SK-N-SH (cell line): ENCODE measurements around the gene SEC24D. TPM values are rescaled to one million over a fixed set of nuclear protein-coding genes. Genes with fewer than 3 reads are reported as not detected.
A peak's percentile ranks its signal among the peaks of the same experiment; 100 is the strongest.

Source experiments
- CTCF ChIA-PET: fragments of 300-600, 350-600 bp; formaldehyde crosslinking; extraction: SDS; loops from one replicate; lab custom pipeline; 2021; lab: Yijun Ruan, JAX
- POLR2A ChIA-PET: fragments of 350-600 bp; sonication (Branson Sonifier 250); formaldehyde crosslinking; extraction: SDS; loops from one replicate; lab custom pipeline; 2020; ENCODE audit warnings: antibody characterized with exemption, inconsistent platforms; lab: Yijun Ruan, JAX
- DNase-seq: peaks from one replicate; pipeline ENCODE4 v3.0.0; 2012
- H2AFZ ChIP-seq: fragments of 200-600 bp; sonication (generic); 2 replicates; pipeline ENCODE4 v1.8.1; 2016; ENCODE audit warnings: antibody characterized with exemption, mild to moderate bottlenecking, low read depth
- H3F3A ChIP-seq: fragments of 200-600 bp; sonication (generic); replicated peaks from 2 replicates; pipeline ENCODE3; 2016; ENCODE audit warnings: antibody characterized with exemption, mild to moderate bottlenecking; ENCODE audit not compliant: insufficient read depth
- H3K27ac ChIP-seq, 2 experiments: fragments of 200-500 bp in 1 of 2; fragments of 200-600 bp in 1 of 2; sonication (Bioruptor generic) in 1 of 2; sonication (generic), shearing (Covaris generic) in 1 of 2; 2 replicates each; pipeline versions ENCODE4 v1.5.1 to v1.6.1; 2014 to 2016; ENCODE audit warnings: low read depth in 2 of 2, inconsistent platforms in 1 of 2, low read length in 1 of 2, mild to moderate bottlenecking in 1 of 2, mixed read lengths in 1 of 2
- H3K27me3 ChIP-seq: fragments of 200-600 bp; sonication (generic), shearing (Covaris generic); 2 replicates; pipeline ENCODE4 v1.6.1; 2016; ENCODE audit warnings: mixed run types; ENCODE audit not compliant: insufficient read depth
- H3K36me3 ChIP-seq, 2 experiments: fragments of 200-500 bp in 1 of 2; fragments of 200-600 bp in 1 of 2; sonication (Bioruptor generic) in 1 of 2; sonication (generic) in 1 of 2; replicated peaks in 1 of 2; 2 replicates each; pipeline versions ENCODE3 to v1.5.1; 2014 to 2016; ENCODE audit warnings: low read length in 1 of 2, mild to moderate bottlenecking in 1 of 2; ENCODE audit not compliant: insufficient read depth in 2 of 2, control insufficient read depth in 1 of 2
- H3K4me1 ChIP-seq, 2 experiments: fragments of 200-500 bp in 1 of 2; fragments of 200-600 bp in 1 of 2; sonication (Bioruptor generic) in 1 of 2; sonication (generic), shearing (Covaris generic) in 1 of 2; 2 replicates each; pipeline versions ENCODE4 v1.5.1 to v1.6.1; 2014 to 2016; ENCODE audit warnings: low read depth in 1 of 2, low read length in 1 of 2, mixed run types in 1 of 2; ENCODE audit not compliant: insufficient read depth in 2 of 2, control insufficient read depth in 1 of 2
- H3K4me2 ChIP-seq: fragments of 200-600 bp; sonication (generic), shearing (Covaris generic); 2 replicates; pipeline ENCODE4 v1.6.1; 2017; ENCODE audit warnings: mixed run types
- H3K4me3 ChIP-seq, 2 experiments: fragments of 200-500 bp in 1 of 2; fragments of 200-600 bp in 1 of 2; sonication (Bioruptor generic) in 1 of 2; sonication (generic), shearing (Covaris generic) in 1 of 2; 2 replicates each; pipeline versions ENCODE4 v1.5.1 to v1.8.1; 2014 to 2016; ENCODE audit warnings: low read depth in 2 of 2, inconsistent platforms in 1 of 2, low read length in 1 of 2, mild to moderate bottlenecking in 1 of 2, mixed read lengths in 1 of 2, moderate library complexity in 1 of 2
- H3K79me2 ChIP-seq: fragments of 200-600 bp; sonication (generic); 2 replicates; pipeline ENCODE4 v1.8.1; 2017; ENCODE audit warnings: mild to moderate bottlenecking; ENCODE audit not compliant: insufficient read depth
- H3K9ac ChIP-seq: fragments of 200-600 bp; sonication (generic); 2 replicates; pipeline ENCODE4 v1.6.1; 2017; ENCODE audit warnings: mixed run types
- H3K9me2 ChIP-seq: fragments of 200-600 bp; sonication (generic); 2 replicates; pipeline ENCODE4 v1.6.1; 2017; ENCODE audit warnings: mixed run types
- H3K9me3 ChIP-seq: fragments of 200-600 bp; sonication (generic); 2 replicates; pipeline ENCODE4 v1.6.1; 2017; ENCODE audit warnings: mixed run types, mild to moderate bottlenecking, moderate library complexity
- H4K20me1 ChIP-seq: fragments of 200-600 bp; sonication (generic); 2 replicates; pipeline ENCODE4 v1.6.1; 2017; ENCODE audit warnings: mild to moderate bottlenecking, mixed run types; ENCODE audit not compliant: insufficient read depth
- CTCF ChIP-seq: fragments of 200-600 bp; sonication (generic); IDR thresholded peaks from 2 replicates; pipeline ENCODE4 v1.6.1; 2017; ENCODE audit warnings: antibody characterized with exemption, mild to moderate bottlenecking, moderate library complexity
- FOSL2 ChIP-seq: IDR thresholded peaks from 2 replicates; pipeline ENCODE4 v1.4.0; 2012; ENCODE audit warnings: low read depth, mild to moderate bottlenecking, moderate library complexity, borderline replicate concordance
- JUND ChIP-seq: IDR thresholded peaks from 2 replicates; pipeline ENCODE4 v1.4.0; 2012
- MEF2A ChIP-seq: IDR thresholded peaks from 2 replicates; pipeline ENCODE4 v1.4.0; 2012; ENCODE audit warnings: low read depth, borderline replicate concordance
- MXI1 ChIP-seq: IDR thresholded peaks from 2 replicates; pipeline ENCODE4 v1.6.1; 2012; ENCODE audit warnings: mild to moderate bottlenecking, low read depth, low read length, improper control_type of control experiment
- NFIC ChIP-seq: IDR thresholded peaks from 2 replicates; pipeline ENCODE4 v1.4.0; 2012; ENCODE audit warnings: borderline replicate concordance
- POLR2AphosphoS5 ChIP-seq: IDR thresholded peaks from 2 replicates; pipeline ENCODE4 v1.6.1; 2012; ENCODE audit warnings: low read depth, low read length
- SIN3A ChIP-seq: IDR thresholded peaks from 2 replicates; pipeline ENCODE4 v1.6.1; 2012; ENCODE audit warnings: low read depth, mild to moderate bottlenecking, low read length, moderate library complexity, borderline replicate concordance
- SMC3 ChIP-seq: IDR thresholded peaks from 2 replicates; pipeline ENCODE4 v1.6.1; 2012; ENCODE audit warnings: low read depth, low read length, improper control_type of control experiment
- TCF12 ChIP-seq: IDR thresholded peaks from 2 replicates; pipeline ENCODE4 v1.4.0; 2012
- TEAD4 ChIP-seq: IDR thresholded peaks from 2 replicates; pipeline ENCODE4 v1.4.0; 2012; ENCODE audit warnings: mild to moderate bottlenecking, borderline replicate concordance; ENCODE audit not compliant: insufficient read depth
- YY1 ChIP-seq: IDR thresholded peaks from 2 replicates; pipeline ENCODE4 v1.4.0; 2012; ENCODE audit warnings: low read depth, mild to moderate bottlenecking
- WGBS: methylation state at CpG from one replicate; pipeline ENCODE4 v1.1.6; 2017; ENCODE audit warnings: low lambda C conversion rate; 5-methylcytosine and 5-hydroxymethylcytosine counted together
- polyA plus RNA-seq, 3 experiments: library from polyadenylated mRNA; depleted of rRNA; stranded (reverse); fragments of >200 nt; gene quantifications; 2 replicates each; pipeline ENCODE4 v1.2.3, GENCODE V29; 2012

SEC24D gene
- polyA plus RNA-seq, 1 of the 3 experiments (the other 2 are of a cell fraction), result 32.2 TPM

- TF ChIP-seq YY1 (no peak), TEAD4 (0 out of 2 replicates have a peak, but pooled peaks have one; percentile 11), JUND (peak; percentile 17; the same call in 1 of the 2 replicates), TCF12 (0 out of 2 replicates have a peak, but pooled peaks have one; percentile 44), POLR2AphosphoS5 (0 out of 2 replicates have a peak, but pooled peaks have one; percentile 13), NFIC (peak; percentile 37)
- H4K20me1 ChIP-seq, result peaks cover 5% of the 10 kb centered on the region; the same call in 1 of the 2 replicates
- peaks cover 61% of the 10 kb centered on the region for H3K79me2 ChIP-seq
- no peak for DNase-seq
- peak overlapping the region; percentile 84 to 99 for H3K27ac ChIP-seq
- H3K36me3 ChIP-seq, result peaks cover 38 to 62% of the 10 kb centered on the region in 2 experiments
- H3K9me3 ChIP-seq, result no peaks in the 10 kb centered on the region
- H3K27me3 ChIP-seq, result no peaks in the 10 kb centered on the region
- ChIA-PET POLR2A (interaction anchor here (0.7 kb wide), 1 partner anchor 165 kb away, joined by 3 read pairs; no protein-coding TSS in a partner anchor), CTCF (interaction anchor here (0.8 to 1.3 kb wide), 8 partner anchors 10 to 220 kb away, joined by 3 to 4 read pairs (median 4); no protein-coding TSS in a partner anchor)
- H3K4me1 ChIP-seq, result peaks cover 71 to 72% of the 10 kb centered on the region in 2 experiments
- 54% methylated on average over 2 of the region's 2 CpGs for WGBS
- H3K9ac ChIP-seq, result no peak overlapping the region
- no peak overlapping the region for H2AFZ ChIP-seq
- peaks cover 47% of the 10 kb centered on the region for H3F3A ChIP-seq
- H3K4me2 ChIP-seq, result no peak overlapping the region; the same call in 1 of the 2 replicates
- H3K4me3 ChIP-seq, result no peak overlapping the region
- no peaks in the 10 kb centered on the region for H3K9me2 ChIP-seq
Observed at GRCh38 chr4:118761397-118762016, 74.4 kb downstream of the SEC24D start.

GRCh38 chr4:118760493-118760892 is 75.4 kb downstream of the SEC24D start:
- Histone ChIP-seq H4K20me1 (peaks cover 5% of the 10 kb centered on the region; the same call in 1 of the 2 replicates), H3K9me3 (no peaks in the 10 kb centered on the region), H3K4me2 (no peak overlapping the region), H3K4me1 (peaks cover 70 to 72% of the 10 kb centered on the region in 2 experiments), H3K36me3 (peaks cover 35 to 61% of the 10 kb centered on the region in 2 experiments), H3K79me2 (peaks cover 68% of the 10 kb centered on the region), H2AFZ (no peak overlapping the region), H3K27ac (peak overlapping the region; percentile 69 to 99; a peak in 3 of 4 replicates), H3K9ac (no peak overlapping the region), H3K27me3 (no peaks in the 10 kb centered on the region), H3F3A (peaks cover 39% of the 10 kb centered on the region), H3K9me2 (no peaks in the 10 kb centered on the region), H3K4me3 (no peak overlapping the region)
- WGBS, result 95% methylated on average over 5 of the region's 5 CpGs
- ChIA-PET CTCF (interaction anchor here (1.3 kb wide), 1 partner anchor 76 kb away, joined by 4 read pairs; the partner anchor contains the start of gene SEC24D), POLR2A (no interaction called here)
- no peak for TF ChIP-seq FOSL2
- TF ChIP-seq SMC3, result no peak
- TF ChIP-seq YY1, result no peak
- TF ChIP-seq SIN3A, result no peak
- no peak for TF ChIP-seq MEF2A
- no peak for DNase-seq

- CTCF ChIA-PET, result interaction anchor here (0.7 to 1.3 kb wide), 3 partner anchors 9 to 209 kb away, joined by 3 to 4 read pairs (median 3); partner anchors contain the start of gene SEC24D
- H4K20me1 ChIP-seq, result peaks cover 5% of the 10 kb centered on the region; the same call in 1 of the 2 replicates
- peaks cover 35 to 65% of the 10 kb centered on the region in 2 experiments for H3K36me3 ChIP-seq
- no peak overlapping the region for H3K9ac ChIP-seq
- peak overlapping the region; percentile 29; the same call in 1 of the 2 replicates for H3K4me2 ChIP-seq
- peak overlapping the region; percentile 69 to 99; a peak in 3 of 4 replicates for H3K27ac ChIP-seq
- H3K4me3 ChIP-seq, result no peak overlapping the region
- no peak overlapping the region for H2AFZ ChIP-seq
- POLR2A ChIA-PET, result no interaction called here
- DNase-seq, result no peak
- WGBS, result 97% methylated on average over 3 of the region's 3 CpGs
- peaks cover 70% of the 10 kb centered on the region for H3K79me2 ChIP-seq
- no peaks in the 10 kb centered on the region for H3K9me2 ChIP-seq
- H3F3A ChIP-seq, result peaks cover 37% of the 10 kb centered on the region
- no peaks in the 10 kb centered on the region for H3K27me3 ChIP-seq
- TF ChIP-seq CTCF (no peak), MXI1 (no peak)
- H3K9me3 ChIP-seq, result no peaks in the 10 kb centered on the region
- H3K4me1 ChIP-seq, result peaks cover 68 to 76% of the 10 kb centered on the region in 2 experiments
Observed at GRCh38 chr4:118760092-118760491, 75.8 kb downstream of the SEC24D start.
